Cortex of kidney (tissue), 1 donor: Measurements from ENCODE around the gene PNPLA6.

Experiments used
- DNase-seq: peaks from one replicate; lab custom pipeline; 2025; lab: John Stamatoyannopoulos, UW

Gene PNPLA6

GRCh38 chr19:7602240-7602934 is 66.9 kb downstream of the PNPLA6 start:
- no peak for DNase-seq

- DNase-seq = no peak
These were observed 67.5 kb downstream of the PNPLA6 start for GRCh38 chr19:7602935-7603497.

GRCh38 chr19:7603919-7604318 is 68.4 kb downstream of the PNPLA6 start:
- DNase-seq = no peak

DNA sequence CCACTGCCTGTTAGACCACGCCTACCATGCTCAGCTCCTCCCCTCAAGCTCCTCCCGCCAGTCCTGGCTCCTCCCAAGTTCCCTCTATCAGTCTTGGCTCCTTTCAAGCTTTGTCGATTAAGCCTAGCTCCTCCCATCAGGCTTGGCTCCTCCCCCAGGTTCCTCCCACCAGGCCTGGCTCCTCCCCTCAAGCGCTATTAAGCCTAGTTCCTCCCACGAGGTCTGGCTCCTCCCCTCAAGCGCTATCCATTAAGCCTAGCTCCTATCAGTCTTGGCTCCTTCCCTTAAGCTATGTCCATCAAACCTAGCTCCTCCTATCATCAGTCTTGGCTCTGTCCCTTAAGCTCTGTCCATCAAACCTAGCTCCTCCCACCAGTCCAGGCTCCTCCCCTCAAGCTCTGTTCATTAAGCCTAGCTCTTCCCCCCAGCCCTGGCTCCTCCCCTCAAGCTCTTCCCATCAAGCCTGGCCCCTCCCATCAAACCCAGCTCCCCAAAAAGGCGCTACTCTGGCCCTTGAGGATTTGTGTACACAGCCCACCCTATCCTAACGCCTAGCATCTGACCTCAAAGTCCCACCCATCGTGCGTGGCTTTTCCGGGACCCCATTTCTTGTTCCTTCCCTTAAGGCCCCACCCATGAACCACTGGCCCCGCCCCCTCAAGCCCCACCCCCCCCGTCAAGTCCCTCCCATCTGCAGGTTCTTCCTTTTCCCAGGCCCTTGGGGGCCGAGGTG is 70.1 kb downstream of the PNPLA6 start:
- DNase-seq = no peak

- no peak for DNase-seq
These were observed 70.8 kb downstream of the PNPLA6 start for GRCh38 chr19:7606289-7606688.

DNA sequence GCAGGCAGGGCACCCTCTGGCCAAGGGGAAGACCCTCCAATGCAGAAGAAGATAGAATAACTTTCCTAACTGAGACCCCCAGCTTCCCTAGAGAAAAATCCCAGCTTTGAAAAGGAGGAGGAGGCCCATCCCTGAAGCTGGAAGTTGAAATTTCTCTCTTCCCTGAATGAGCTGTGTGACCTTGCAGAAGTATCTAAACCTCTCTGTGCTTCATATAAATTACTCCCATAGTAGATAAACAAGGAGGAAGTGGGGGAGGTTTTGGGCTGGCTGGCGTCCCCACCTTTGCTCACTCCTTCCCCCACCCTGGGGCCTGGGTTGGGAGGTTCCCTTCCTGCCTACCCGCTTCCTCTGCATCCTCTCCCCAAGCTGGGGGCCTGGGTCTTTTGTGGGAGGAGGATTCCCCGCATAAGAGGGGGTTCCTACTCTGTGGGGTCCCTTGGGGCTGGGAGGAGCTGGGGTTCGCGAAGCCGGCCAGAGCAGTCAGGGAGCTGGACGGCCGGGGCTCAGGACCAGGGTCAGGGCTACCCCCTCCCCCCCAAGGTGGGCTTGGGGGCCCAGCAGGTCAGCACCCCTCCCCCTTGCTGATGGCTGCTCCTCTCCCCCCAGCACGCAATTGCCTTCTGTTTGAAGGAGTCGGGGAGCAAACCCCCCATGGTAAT is 71.8 kb downstream of the PNPLA6 start:
- DNase-seq = no peak

DNA sequence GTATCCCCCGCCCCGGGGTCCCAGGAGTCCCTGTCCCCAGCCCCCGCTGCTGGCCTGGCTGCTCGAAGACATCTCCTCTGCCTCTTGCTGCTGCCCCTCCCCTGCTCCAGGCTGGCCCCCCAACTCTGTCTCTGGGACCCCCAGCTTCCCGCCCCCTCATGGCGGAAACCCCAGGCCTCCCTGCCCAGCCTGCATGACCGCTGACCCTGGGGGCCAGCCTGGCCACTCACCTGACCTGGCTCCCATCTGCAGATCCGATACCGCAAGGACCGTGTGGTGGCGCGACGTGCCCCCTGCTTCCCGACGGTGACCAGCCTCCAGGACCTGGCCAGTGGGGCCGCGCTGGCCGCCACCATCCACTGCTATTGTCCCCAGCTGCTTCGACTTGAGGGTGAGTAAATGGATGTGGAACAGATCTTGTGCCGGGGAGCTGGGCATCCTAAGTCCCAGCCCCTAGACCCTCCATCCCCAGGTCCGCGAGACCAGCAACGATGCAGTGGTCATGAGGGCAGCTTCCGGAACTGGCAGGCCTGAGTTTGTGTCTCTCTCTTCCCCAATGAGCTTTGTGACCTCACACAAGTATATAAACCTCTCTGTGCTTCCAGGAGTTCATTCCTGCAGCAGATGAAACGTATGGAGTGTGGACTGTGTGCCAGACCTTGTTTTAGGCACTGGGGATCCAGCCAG is 72.5 kb downstream of the PNPLA6 start:
- no peak for DNase-seq

GRCh38 chr19:7610491-7611240 is 75.1 kb downstream of the PNPLA6 start:
- no peak for DNase-seq
